ENCODE data around the gene CDKN1B.

CDKN1B gene

DNA sequence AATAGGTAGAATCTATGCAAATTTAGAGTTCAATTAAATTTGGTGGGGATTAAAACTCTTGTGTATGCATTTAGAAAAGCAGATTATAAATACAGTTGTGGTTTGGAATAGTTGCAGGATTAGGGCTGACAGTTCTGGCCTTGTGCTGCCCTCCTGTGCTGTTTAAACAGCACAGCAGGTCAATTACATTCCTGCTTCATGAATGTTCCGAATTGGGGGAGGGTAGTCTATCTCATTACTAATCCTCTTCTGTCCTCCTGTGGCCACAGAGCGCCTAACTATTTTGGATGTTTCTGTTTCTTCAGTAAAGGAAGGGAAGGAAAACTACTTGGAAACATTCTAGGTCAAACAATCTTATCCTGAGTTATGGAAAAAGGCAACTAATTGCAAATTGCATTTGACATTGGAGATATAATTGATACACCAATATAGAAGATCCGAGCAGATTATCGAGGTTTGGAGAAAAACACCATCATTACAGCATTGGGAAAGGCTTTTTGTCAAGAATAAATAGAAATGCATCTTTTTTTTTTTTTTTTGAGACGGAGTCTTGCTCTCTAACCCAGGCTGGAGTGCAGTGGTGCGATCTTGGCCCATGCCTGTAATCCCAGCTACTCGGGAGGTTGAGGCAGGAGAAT, 12.5 kb upstream of the CDKN1B start:
- no peak for DNase-seq

DNA sequence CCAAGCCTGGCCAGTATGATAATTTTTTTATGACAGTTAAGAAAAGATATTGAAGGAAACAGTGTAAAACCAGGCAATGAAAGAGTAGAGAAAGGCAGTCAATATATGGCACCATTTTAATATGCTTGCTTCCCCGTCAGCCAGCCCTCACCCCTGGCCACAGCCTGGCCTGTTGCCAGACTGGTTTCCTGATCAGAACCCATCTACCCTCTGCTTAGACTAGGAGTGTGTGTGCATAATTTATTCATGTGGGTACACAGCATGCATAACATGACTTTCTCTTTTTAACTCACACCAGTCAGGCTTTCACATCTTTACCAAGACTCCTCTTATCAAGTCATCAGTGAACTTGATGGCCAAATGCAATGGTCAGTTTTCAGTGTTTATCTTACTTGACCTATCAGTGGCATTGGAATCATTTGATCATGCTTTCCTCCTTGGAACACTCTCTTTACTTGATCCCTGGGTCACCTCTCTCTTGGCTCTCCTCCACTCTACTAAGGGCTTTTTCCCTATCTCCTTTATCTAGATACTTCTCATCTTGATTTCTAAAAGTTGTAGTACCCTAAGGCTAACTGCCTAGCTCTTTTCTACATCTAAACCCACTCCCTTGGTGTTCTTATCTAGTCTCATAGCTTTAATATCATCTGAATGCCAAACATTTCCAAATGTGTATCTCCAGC, 11.2 kb upstream of the CDKN1B start:
- peak in 1 of 2 donors; percentile 41 for DNase-seq

DNA sequence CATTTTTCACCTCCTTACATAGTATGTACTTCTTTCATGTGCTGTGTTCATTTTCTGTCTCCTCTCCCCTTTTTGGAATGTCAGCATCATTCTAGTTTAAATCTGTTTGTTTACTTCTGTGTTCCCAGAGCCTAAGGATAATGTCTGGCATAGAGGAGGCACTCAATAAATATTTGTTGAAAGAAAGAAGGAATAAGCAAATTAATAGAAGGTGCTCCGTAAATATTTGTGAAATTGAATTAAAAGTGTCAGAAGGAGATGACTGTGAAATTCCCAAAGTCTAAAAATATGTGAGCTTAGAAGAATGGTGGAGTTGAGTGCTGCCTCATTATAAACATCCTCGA, 3.3 kb upstream of the CDKN1B start:
- no peak for DNase-seq

DNA sequence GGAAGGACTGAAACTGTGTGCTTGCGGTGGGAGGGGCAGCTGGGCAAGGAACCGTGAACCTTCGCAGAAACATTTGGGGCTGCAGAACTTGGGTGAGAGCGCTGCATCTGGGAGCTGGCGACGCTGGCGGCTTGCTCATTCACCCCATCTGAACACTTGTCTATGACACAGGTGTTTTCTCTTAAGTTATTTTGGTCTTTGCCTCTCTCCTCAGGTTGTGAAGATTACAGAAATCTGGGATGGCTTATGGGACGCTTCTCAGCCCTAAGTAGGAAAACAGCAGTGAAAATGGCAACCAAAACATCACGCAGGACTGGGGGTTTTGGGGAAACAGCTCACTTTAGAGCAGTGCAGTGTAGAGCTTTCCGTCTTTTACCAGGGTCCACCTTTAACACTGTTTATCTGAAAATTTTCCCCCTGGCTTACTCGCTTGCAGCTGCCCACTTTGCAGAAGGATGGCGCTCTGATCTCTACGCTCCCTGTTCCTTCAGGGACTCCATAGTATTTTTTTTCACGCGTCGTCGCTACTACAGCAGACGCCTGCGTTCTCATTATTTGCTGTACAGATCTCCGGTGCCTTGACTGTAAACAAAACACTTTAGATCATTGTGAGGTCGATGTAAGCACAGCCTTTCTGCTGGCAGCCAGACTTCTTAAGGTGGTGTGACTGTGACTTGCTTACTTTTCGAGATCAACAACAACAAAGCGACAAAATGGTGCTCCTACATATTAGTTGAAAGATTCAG, 2.7 kb upstream of the CDKN1B start:
- peak in 1 of 2 donors; percentile 27 for DNase-seq

DNA sequence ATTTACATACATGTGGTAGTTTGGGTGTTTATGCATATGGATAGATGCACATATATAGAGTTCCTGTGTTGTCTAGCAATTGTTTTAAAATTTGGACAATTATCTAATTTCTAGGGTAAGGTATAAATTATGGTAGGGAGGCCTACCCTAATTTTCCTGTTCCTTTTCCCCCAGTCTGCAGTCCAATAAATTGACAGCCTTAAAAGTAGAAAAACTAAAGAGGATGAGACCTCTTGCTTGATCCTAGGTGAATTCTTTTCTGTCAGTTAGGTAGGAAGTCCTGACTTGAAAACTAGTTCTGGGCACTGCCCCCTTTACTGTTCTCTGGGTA, 2.1 kb upstream of the CDKN1B start:
- no peak for DNase-seq

DNA sequence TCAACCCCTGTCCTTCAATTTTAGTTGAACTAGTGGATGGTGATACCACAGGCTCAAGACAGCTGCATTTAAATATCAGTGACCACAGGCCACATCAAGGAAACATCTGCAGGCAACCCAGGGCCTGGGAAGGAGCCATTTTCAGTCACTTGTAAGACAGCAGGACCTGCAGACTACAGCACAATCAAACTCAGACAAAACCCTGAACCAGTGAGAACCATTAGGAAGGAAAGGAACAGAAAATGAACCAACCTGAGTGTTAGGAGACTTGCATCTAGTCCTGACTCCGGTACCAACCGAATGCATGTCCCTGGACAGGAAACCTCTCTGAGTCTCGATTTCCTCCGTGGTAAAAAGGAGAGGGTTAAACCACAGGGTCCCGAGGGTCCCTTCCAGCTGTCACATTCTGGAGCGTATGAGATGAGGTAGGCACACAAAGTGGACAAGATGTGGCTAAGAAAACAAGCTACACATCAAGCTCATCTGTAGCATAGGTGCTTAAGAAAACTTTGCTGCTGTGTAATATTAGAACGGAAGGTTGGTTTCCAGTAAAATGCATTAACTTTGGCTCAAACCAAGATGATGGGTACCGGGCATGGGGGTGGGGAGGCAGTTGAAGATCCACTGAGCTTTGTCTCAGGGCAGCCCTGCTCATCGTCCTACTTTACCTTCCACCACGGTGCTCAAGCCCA, 1.6 kb upstream of the CDKN1B start:
- peak in 1 of 2 donors; percentile 40 for DNase-seq

DNA sequence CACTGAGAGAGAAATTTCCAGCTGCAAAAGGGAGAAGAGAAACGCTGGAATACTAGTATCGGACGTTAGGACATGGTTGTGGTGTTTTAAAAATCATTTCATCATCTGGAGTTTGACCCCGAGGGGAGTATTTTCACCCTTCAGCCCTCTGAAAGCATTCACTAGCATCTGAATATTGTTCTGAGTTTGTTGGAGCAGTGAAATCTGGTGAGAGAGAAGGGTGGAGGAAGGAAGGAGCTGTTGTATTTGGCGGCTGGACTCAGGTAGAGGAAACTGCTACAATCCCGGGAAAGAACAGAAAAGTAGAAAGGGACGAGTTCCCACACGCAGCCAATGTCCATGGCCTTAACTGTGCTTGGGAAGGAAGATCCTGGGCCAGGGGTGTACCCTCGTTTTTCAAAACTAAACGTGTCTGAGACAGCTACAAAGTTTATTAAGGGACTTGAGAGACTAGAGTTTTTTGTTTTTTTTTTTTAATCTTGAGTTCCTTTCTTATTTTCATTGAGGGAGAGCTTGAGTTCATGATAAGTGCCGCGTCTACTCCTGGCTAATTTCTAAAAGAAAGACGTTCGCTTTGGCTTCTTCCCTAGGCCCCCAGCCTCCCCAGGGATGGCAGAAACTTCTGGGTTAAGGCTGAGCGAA, 896 bp upstream of the CDKN1B start:
- DNase-seq: no peak

DNA sequence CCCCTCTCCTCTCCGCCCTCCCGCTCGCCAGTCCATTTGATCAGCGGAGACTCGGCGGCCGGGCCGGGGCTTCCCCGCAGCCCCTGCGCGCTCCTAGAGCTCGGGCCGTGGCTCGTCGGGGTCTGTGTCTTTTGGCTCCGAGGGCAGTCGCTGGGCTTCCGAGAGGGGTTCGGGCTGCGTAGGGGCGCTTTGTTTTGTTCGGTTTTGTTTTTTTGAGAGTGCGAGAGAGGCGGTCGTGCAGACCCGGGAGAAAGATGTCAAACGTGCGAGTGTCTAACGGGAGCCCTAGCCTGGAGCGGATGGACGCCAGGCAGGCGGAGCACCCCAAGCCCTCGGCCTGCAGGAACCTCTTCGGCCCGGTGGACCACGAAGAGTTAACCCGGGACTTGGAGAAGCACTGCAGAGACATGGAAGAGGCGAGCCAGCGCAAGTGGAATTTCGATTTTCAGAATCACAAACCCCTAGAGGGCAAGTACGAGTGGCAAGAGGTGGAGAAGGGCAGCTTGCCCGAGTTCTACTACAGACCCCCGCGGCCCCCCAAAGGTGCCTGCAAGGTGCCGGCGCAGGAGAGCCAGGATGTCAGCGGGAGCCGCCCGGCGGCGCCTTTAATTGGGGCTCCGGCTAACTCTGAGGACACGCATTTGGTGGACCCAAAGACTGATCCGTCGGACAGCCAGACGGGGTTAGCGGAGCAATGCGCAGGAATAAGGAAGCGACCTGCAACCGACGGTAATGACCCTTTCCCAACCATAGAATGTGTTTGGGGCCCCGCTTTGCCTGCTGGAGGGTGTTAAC, 615 bp downstream of the CDKN1B start:
- DNase-seq: peak in 1 of 2 donors; percentile 11

DNA sequence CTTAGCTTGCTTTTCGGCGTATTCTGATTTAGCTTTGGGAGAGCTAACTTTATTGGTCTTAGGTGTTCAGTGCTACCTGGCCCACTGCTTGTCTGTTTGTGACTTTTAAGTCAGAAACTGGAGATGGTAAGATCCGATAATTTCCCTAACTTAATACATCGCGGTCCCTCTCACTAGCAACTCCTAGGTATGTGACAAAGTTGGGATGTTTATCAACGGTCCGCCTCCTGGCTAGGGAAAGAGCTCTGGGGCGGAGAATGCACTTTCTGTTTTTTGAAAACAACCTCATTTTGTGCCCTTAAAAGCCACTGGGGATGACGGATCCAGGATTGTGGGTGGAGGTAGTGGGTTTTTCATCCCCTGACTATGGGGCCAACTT, 1.2 kb downstream of the CDKN1B start:
- peak in 1 of 2 donors; percentile 10 for DNase-seq

DNA sequence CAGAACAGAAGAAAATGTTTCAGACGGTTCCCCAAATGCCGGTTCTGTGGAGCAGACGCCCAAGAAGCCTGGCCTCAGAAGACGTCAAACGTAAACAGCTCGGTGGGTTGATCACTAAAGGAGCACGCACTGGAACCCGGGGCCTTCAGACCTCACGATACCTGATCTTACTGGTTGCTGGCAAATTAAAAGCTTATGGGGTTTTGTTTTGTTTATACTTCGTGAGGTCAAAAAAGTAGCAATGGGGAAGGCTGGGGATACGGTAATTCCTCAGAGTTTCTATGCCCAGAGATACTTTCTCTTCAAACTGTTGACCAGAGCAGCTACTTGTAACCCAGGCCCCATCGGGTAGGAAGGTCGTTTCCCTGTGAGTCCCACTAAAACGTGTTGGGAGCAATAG, 1.7 kb downstream of the CDKN1B start:
- DNase-seq: peak in 1 of 2 donors; percentile 23

DNA sequence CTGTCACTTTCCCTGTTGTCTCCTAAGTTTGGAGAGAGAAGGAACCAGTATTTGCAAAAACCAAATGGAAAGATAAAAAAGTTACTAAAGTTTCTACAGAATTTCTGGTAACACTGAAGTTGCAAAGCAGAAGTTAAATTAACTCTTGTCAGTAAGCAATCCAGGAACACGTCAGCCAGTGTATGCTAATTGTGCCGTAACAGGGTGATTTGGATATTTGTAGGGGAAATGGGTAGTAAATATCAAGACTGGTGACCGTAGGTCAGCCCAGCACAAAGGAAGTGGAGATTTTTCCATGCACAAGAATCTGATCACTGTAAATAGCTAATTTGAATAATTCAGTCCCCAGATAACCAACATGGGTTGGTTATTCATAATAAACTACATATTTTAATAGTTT, 2.3 kb downstream of the CDKN1B start:
- no peak for DNase-seq

DNA sequence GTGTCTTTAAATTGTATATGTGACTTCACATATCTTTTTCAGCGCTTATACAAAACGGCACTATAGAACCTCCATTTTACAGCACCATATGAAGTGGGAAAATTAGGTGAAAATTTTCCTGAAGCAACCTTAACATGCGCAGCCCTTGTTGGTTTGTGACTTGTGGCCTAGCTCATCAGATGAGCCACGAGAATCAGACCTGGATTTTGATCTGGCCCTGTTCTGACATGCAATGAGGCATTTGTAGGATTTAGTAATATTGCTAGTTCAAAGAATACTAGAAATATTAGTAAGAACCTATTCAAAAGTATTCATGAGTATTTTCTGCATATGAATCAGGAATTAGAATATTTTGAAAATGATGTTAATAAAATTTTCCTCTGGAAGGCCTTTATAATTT, 2.9 kb downstream of the CDKN1B start:
- no peak for DNase-seq

DNA sequence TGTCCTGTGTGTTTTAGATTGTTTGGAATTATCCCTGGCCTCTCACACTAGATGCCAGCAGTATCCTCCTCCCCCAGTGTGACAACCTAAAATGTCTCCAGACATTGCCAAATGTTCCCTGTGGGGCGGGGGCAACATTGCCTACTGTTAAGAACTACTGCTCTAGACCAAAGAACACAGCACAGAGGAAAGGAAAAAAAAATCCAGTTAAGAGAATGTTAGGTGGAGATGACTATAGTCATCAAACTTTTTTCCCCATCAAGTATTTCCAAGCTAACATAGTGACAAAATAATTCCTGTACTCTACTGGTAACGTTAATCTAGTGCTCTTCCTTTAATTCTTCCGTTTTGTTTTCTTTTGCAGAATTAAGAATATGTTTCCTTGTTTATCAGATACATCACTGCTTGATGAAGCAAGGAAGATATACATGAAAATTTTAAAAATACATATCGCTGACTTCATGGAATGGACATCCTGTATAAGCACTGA, 3.5 kb downstream of the CDKN1B start:
- DNase-seq: no peak

DNA sequence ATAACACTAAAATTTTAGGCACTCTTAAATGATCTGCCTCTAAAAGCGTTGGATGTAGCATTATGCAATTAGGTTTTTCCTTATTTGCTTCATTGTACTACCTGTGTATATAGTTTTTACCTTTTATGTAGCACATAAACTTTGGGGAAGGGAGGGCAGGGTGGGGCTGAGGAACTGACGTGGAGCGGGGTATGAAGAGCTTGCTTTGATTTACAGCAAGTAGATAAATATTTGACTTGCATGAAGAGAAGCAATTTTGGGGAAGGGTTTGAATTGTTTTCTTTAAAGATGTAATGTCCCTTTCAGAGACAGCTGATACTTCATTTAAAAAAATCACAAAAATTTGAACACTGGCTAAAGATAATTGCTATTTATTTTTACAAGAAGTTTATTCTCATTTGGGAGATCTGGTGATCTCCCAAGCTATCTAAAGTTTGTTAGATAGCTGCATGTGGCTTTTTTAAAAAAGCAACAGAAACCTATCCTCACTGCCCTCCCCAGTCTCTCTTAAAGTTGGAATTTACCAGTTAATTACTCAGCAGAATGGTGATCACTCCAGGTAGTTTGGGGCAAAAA, 4.1 kb downstream of the CDKN1B start:
- no peak for DNase-seq

DNA sequence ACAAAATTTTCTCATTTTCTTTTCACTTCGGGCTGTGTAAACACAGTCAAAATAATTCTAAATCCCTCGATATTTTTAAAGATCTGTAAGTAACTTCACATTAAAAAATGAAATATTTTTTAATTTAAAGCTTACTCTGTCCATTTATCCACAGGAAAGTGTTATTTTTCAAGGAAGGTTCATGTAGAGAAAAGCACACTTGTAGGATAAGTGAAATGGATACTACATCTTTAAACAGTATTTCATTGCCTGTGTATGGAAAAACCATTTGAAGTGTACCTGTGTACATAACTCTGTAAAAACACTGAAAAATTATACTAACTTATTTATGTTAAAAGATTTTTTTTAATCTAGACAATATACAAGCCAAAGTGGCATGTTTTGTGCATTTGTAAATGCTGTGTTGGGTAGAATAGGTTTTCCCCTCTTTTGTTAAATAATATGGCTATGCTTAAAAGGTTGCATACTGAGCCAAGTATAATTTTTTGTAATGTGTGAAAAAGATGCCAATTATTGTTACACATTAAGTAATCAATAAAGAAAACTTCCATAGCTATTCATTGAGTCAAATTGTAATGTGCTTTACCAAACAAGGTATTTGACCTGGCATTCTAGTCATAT, 4.8 kb downstream of the CDKN1B start:
- no peak for DNase-seq

DNA sequence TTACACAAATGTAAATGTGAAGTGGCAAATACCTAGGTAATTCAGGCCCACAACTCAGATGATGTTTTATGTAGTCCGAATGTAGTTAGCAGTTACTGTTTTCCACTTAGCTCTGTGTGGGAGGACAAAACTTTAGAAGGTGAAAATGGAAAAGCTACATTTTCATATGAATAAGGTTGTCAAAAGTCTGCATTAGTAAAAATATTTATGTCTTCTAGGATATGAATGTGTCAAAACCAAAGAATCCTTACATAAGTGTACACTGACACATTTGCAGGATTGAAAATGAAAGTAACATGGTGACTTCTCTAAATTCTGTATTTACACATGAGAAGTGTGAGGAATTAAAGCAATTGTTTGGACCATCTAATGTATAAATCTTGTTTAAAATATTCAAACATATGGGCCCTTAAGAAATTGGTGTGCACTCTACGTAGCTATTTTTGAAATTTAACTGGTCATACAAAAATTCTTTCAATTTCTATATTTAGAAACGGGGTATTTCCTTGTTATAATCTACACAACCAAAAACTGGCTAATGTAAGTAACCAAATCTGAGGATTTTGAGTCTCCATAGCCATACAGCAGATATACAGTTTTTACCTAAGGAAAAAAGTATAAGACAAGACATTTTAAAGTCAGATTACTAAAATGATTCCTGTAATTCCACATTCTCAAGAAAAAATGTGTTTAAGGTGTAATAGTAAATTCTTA, 5.4 kb downstream of the CDKN1B start:
- no peak for DNase-seq

DNA sequence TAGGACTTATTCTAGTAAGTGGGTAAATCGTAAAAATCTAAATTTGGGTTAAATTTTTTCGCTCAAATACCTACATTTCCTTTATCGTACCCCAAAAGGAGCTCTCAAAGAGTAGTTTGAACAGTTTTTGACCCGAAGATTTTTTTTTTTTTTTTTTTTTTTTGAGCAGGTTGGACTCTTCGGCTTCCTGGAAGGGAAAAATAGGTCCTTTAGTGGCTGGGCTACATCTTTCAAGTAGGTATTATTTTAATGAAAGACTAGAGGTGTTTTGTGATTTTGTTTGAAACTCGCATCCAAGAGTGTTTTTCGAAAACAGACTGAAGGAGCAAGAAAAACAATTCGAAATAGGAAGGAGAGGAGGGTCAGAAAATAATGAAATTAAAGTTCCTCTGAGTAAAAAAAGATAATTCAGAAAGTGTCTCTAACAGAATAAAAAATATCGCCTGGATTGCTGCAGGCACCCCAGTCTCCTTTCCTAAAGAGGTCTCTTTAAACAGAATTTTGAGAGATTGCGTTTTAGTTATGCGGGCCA, 6.0 kb downstream of the CDKN1B start:
- DNase-seq: no peak

DNA sequence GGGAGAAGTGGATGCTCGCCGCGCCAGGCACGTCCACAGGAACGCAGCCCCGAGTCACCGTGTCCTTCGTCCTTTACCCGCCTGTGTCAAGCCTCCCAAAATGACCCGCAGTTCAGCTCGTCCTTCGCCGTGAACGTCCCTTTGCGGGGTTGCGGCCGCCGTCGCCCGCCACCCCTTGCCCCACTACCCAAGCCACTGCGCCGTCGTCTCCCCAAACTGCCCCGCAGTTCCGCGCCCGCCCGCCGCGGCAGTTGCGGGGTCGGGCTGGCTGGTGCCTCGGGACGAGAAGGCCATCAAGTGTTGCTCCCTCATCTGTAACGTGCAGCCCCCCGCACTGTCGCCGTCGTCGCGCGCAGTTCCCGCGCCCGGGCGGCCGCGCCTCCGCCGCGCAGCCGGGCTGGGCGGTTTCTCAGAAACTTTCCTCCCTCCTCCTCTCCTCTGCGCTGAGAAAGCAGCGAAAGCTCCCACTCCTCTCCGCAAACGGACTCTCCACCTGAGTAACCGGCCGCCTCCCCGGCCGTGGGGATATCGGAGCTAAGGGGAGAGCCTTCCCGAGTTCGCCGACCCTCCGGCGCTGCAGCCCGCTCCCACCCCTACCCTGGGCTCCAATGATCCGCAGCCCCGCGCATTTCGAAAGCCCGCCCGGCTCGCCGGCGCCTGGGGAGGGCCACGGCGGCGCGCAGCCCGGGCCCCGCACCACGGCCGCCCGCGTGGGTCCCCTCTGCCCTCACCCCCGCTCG, 6.7 kb downstream of the CDKN1B start:
- DNase-seq: peak; percentile 32 to 39

DNA sequence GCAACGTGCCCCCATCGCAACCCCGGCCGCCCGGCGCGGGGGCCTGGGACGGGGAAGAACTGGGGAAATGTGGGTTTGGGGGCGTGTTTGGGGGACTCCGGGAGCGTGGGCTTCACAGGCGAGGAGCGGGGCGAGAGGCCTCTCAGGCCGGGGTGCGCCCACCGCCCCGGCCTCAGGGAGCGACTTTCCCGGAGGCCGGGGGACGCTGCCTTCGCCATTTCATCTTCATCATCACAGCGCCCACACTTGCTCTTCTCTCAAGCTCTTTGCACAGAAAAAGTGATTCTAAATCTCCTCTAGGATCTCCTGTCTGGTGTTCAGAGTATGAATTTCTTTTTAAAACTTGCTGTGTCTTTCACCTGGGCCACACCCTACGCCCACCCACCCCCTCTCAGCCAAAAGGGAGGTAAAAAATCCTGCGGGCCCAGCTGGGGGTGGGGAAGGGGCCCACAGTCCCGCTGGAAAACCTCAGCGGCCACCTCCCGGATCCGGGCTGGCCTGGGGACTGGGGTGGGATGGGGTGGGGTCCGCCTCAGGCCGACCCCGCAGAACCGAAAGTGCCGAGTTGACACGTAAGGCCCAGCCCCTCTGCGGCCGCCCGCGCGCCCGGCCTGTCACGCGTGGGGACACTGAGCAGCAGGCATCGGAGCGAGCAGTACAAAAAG, 7.4 kb downstream of the CDKN1B start:
- DNase-seq: no peak

Data from stimulated activated CD4-positive, alpha-beta T cell treated with anti-CD3 and anti-CD28 coated beads, Interleukin-2, amount 100 ng/mL, for 48 hours (primary cell).